NCI-H2227 (cell line): ENCODE data around the gene WDR27.

Experiments
- DNase-seq: peaks from one replicate; lab custom pipeline; 2025; ENCODE audit not compliant: unreplicated experiment; lab: John Stamatoyannopoulos, UW

The WDR27 gene

GRCh38 chr6:169568314-169569087, 133.3 kb downstream of the WDR27 start:
- DNase-seq: no peak

DNA sequence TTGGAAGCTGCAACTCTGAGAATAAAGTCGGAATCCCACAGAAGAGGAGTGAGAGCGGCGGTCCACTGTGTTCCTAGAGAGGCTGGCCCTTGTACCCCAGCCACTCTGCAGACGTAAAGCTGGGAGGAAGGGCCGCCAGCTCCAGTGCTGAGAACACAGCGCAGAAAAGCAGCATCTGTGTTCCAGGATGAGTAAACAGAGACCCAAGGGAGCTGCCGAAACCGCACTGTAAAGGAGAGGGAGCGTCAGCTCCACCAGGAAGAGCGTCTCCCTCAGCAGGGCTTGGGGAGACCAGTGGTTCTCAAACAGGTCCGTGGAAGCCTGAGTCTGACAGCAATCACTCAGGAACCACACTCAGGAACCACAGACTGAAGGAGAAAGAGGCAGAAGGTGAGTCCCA, 134.0 kb downstream of the WDR27 start:
- no peak for DNase-seq

- no peak for DNase-seq
Observed at GRCh38 chr6:169566961-169567750, 134.7 kb downstream of the WDR27 start.

- DNase-seq: no peak
Observed at GRCh38 chr6:169566319-169566718, 135.5 kb downstream of the WDR27 start.

- DNase-seq: no peak
Observed at GRCh38 chr6:169564453-169565240, 137.2 kb downstream of the WDR27 start.

GRCh38 chr6:169561665-169562064, 140.2 kb downstream of the WDR27 start:
- DNase-seq: no peak

GRCh38 chr6:169559592-169559991, 142.2 kb downstream of the WDR27 start:
- DNase-seq: no peak

DNA sequence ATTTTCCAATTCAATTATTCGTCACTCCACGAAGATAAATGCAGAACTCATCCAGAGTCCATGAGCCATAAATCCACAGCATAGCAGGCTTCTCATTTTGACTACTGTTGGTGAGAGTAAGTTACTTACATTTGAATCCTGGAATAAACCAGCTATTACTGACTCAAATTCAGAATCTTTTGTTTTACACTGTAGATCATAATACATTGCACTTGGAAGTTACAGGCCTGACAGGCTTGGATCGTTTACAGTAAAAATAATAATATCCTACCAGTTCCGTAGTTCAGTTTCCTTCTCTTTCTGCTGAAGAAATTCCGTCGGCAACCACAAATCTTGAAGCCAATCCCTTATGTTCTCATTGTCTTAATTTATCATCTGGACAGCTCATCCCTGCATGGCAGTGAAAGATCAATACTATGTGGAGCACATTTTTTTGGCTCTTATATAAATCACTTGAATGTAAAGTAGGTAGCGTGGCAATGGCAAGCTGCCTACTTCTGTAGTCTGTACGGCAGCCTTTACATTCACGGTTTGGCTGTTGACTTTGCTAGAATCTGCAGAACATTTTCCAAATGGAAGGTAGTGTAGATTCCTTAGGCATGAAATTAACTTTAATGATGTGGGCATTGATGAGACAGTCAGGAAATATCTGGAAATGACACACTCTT, 142.9 kb downstream of the WDR27 start:
- no peak for DNase-seq

DNA sequence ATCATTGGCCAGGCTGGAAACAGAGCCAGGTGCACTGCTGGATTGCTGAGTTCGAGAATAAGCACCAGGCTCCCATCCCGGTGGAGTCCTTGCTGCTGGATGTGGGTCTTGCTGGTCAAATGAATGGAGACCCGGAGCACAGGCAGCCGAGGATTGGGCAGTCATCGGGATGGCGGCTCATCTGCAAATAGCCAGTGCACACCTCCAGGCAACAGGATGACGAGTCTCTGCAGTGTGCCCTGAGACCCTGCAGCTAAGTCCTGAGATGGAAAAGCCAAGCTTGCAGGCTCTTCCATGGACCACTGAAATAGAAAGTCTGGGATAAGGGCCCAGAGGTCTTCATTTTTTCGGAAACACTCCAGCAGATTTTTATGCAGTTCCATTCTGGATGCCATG, 143.5 kb downstream of the WDR27 start:
- no peak for DNase-seq

DNA sequence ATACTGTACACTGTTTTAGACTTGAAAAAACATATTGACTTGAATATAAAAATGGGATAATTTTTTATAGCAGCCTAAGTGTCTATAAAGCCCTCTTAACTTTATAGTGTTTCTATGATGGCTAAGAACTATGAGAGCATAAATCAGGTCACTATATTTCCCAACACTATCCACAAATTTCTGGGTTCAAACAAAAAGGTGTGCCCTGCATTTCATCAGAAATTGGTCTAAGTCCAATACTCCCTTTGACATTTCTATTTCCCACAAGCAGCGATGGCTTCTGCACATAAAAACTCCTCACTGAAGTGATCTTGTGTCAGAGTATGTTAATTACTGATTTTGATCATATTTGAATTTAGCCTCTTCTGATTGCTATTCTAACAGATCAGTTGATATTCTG, 143.9 kb downstream of the WDR27 start:
- DNase-seq: no peak

GRCh38 chr6:169556758-169557548, 144.9 kb downstream of the WDR27 start:
- DNase-seq: no peak

- no peak for DNase-seq
Observed at GRCh38 chr6:169555971-169556617, 145.7 kb downstream of the WDR27 start.

DNA sequence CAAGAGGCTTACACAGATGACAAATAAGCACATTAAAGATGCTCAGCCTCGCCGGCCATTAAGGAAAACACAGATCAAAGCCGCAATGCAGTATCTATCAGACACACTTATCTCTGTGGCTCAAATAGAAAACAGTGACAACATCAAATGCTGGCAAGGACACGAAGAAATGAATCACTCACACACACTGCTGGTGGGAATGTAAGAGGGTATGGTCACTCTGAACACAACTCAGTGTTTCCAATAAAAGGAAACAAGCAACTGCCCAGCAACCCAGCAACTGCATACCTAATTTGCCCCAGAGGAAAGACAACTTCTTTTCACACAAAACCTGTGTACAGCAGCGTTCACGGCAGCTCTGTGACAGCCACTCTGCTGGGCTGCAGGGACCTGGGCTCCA, 155.8 kb downstream of the WDR27 start:
- DNase-seq: no peak

- no peak for DNase-seq
Observed at GRCh38 chr6:169543704-169544103, 158.1 kb downstream of the WDR27 start.

- DNase-seq: no peak
Observed at GRCh38 chr6:169542491-169542890, 159.3 kb downstream of the WDR27 start.

GRCh38 chr6:169539176-169539897, 162.5 kb downstream of the WDR27 start:
- DNase-seq: no peak

DNA sequence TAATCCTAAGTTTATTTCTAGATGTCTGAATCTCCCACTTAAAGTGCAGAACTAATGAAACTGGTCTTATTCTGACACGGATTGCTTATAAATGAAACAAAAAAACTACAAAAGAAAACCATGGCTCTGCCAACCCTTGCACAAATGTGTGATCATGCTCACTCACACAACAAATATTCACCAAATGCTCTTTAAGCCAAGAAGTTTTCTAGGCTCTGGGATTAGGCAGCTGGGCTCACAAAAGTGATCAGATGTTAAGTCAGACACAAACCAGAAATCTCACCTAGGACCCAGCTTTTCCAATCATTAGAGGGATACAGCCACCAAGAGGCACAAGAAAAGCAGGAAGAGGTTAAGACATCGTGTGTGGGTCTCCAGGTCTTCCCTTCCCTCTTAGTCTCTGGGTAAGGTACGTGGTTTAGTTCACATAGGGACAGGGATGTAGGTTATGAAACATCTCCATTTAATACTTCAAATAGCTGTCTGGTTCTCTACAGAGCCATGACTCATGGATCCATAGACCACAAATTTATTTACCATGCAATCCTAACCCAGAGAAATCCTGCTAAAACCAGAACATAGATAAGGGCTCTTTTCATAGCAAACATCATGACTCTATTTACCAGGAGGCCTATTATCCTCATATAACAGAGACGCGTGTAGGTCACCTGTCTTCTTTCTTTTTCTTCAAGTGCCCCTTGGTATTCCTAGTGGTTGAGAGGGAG, 165.2 kb downstream of the WDR27 start:
- DNase-seq: no peak

GRCh38 chr6:169534039-169534421, 167.8 kb downstream of the WDR27 start:
- no peak for DNase-seq
